HEK293T (cell line): ENCODE results near the gene HAO2.

Source experiments
- BHLHE40 ChIP-seq: fragments of 450-650 bp; IDR thresholded peaks from 2 replicates; pipeline ENCODE4 v1.6.1; 2016; ENCODE audit warnings: mild to moderate bottlenecking, moderate library complexity, borderline replicate concordance
- NFRKB ChIP-seq: fragments of 450-650 bp; IDR thresholded peaks from 2 replicates; pipeline ENCODE4 v1.6.1; 2016; ENCODE audit warnings: mild to moderate bottlenecking, moderate library complexity
- PKNOX1 ChIP-seq: fragments of 450-650 bp; IDR thresholded peaks from 2 replicates; pipeline ENCODE4 v1.6.1; 2016
- SP1 ChIP-seq: fragments of 450-650 bp; IDR thresholded peaks from 2 replicates; pipeline ENCODE4 v1.6.1; 2017
- ZNF384 ChIP-seq: fragments of 450-650 bp; IDR thresholded peaks from 2 replicates; pipeline ENCODE4 v1.6.1; 2016

- TF ChIP-seq BHLHE40 (no peak), ZNF384 (no peak), PKNOX1 (no peak), SP1 (no peak), NFRKB (no peak)
These were observed 25.5 kb downstream of the HAO2 start for GRCh38 chr1:119394085-119394484.
